Stimulated activated CD4-positive, alpha-beta T cell treated with anti-CD3 and anti-CD28 coated beads, Interleukin-15, amount 100 ng/mL, for 48 hours (primary cell): ENCODE measurements around the gene PITX2.
A peak's percentile ranks its signal among the peaks of the same experiment; 100 is the strongest.

ENCODE experiments used
- DNase-seq, 2 donors: peaks; one replicate each; pipeline ENCODE4 v3.0.0-alpha.2; 2020; ENCODE audit warnings: low read depth in 2 of 2

PITX2 gene

DNA sequence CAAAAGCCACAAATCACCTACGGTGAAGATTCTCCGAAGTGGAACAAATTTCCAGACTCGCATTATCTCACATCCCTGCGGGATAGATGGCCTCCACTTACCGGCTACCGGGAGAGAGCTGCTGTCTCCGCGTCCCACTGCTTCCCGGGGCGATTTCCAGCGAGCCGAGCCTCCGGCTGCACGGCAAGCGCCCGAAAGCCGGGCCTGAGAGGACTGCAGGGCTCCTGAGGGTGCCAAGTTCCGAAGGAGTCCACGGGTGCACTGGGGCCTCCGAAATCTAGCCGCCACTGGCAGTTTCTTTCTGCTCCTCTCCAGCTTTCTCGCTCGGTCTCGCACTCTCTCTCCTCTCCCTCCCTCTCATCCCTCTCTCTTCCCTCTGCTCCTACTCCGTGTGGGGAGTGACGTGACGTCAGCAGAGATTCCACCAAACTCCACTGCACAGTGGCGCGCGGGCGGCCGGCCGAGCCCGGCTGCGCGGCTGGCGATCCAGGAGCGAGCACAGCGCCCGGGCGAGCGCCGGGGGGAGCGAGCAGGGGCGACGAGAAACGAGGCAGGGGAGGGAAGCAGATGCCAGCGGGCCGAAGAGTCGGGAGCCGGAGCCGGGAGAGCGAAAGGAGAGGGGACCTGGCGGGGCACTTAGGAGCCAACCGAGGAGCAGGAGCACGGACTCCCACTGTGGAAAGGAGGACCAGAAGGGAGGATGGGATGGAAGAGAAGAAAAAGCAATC, 14.0 kb upstream of the PITX2 start:
- no peak for DNase-seq

GRCh38 chr4:110636171-110636679, 13.3 kb upstream of the PITX2 start:
- no peak for DNase-seq

DNA sequence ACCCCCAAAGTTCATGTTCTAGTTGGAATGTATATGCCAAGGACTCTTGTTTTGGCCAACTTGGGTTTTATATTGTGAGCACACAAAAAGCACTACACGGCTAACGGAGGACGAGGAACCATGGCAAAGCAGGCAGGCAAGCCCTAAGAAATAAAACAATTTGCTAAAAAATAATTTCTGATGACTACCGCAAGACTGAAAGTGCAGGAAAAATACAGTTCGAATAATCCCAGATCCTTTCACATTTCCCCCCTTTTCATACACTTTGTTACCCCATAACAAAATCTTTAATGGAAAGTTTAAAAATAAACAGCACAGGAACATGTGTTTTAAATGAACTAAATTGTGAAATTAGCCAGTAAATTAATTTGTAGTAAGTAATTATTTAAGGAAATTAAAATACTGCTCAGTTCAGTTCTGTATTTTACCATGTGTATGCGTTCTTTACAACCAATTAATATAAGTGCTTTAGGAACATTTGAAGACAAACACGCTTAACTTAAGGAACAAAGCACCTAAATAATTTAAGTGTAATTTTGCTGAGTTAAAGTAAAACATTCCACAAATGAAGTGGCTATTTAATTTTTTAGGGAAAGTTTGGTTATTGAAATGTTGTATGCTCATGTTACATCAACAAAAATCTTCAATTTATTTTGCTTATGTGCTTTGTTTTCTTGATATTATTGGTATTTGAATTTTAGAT, 12.4 kb upstream of the PITX2 start:
- no peak for DNase-seq

DNA sequence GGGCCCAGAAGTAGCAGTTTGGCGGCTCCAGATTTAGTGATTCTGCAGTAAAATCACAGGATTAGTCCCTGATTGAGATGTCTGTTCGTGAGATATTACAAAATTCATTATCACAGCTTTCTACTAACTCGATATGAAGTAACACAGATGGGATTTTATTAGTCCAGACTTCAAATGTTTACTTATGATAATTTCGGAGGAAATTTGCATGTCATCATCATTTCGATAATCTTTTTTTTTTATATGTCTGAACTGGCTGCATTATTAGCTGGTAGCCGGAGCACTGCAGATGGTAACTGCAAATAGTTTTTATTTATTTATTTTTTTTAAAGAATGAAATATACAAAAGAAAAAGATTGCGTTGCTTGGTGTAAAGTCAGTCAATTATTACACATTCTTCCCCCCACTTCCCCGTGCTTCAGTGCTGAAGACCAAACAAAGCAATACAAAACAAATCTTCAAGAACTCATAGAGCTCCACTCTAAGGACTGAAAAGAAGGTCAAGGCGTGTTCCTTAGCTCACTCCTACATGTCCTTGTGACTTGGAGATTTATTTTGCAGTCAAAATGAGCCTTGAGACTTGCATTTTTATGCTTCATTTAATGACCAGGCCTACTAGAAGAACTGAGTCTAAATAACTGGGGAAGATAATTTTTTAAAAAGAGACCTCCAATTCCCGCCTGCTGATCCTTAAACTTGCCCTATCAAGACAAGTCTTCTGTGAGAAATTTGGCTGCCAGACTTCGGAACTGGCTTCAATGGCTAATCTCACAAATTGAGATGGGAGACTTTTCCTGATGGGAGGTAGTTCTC, 11.7 kb upstream of the PITX2 start:
- no peak for DNase-seq

- DNase-seq: no peak
Observed at GRCh38 chr4:110633358-110634341, 10.8 kb upstream of the PITX2 start.

- DNase-seq: no peak
Observed at GRCh38 chr4:110632506-110633357, 9.9 kb upstream of the PITX2 start.

DNA sequence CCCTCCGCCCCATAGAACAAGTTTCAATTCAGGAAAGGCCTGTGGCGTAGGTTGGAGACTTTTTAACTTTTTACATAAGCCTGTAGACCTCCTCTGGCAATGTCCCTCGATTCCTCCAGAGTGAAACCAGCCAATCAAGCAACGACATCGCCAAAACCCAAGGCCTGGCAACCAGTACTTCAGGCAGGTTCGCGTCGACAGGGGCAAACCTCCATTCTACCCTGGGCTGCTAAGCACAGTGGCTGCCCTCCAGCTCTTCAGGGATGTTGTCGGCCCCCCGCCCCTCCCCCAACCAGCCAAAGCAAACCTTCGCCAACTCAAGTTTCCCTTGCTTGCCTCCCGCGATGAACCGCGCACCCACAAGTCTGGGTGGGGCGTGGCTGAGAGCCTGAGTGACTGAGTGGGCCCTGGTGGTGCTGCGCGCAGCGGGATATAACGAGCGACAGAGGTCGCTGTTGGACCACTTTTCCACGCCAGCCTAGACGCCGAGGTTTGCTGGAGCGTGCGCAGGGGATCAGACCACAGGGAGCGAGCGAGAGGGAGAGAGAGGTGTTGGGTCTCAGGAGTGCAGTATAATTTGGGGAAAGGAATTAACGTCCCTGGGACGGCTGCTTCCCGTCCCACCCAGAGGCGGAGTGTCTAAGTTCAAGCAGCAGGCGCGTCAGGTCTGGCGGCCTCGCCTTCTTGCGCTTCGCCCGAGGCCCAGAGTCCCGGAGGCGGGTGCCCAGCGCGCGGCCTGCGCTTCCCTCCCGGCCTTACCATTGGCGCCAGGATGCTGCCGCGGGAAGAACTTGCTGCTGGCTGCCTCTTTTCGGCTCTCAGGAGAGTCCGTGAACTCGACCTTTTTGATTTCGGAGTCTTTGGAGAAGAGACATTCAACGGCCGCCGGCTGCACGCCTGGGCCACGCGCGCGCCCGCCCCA, 9.0 kb upstream of the PITX2 start:
- DNase-seq: peak; percentile 30 to 42

DNA sequence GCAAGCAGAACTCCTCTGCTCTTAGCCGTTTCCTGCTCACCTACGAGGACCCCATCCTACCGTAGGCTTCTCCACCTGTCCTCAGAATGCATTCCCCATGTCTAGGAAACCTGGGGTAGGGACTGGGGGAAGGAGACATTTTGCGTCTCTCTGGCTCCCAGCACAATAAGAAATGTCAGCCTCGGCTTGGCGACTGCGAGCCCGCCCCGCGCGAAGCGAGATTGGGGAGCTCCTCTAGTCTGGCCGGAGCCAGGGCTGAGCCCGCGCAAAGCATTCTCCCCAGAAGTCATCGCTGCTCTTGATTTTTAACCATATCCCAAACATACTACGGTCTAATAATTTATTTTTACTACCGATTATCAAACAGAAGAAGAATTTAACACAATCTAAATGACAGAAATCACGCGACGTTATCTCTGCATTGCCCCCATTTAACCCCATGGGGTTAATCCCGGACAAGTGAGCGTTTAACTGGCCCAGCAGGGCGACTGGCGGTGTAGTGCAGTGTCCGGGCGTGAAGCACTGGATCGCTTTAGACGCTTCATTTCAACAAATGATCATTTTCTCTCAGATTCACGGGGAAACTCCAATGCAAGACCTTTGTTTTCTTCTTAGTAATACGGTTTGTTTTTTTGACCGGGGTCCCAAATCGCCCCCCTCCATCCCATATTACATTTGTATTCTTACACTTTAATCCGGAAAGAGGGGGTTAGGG, 8.0 kb upstream of the PITX2 start:
- DNase-seq: no peak

- DNase-seq: no peak
Observed at GRCh38 chr4:110629780-110630687, 7.2 kb upstream of the PITX2 start.

- DNase-seq: no peak
Observed at GRCh38 chr4:110629214-110629754, 6.4 kb upstream of the PITX2 start.

- no peak for DNase-seq
Observed at GRCh38 chr4:110628663-110629213, 5.9 kb upstream of the PITX2 start.

GRCh38 chr4:110627977-110628662, 5.2 kb upstream of the PITX2 start:
- DNase-seq: no peak

GRCh38 chr4:110626532-110627153, 3.8 kb upstream of the PITX2 start:
- DNase-seq: no peak

GRCh38 chr4:110625576-110626257, 2.8 kb upstream of the PITX2 start:
- DNase-seq: no peak

DNA sequence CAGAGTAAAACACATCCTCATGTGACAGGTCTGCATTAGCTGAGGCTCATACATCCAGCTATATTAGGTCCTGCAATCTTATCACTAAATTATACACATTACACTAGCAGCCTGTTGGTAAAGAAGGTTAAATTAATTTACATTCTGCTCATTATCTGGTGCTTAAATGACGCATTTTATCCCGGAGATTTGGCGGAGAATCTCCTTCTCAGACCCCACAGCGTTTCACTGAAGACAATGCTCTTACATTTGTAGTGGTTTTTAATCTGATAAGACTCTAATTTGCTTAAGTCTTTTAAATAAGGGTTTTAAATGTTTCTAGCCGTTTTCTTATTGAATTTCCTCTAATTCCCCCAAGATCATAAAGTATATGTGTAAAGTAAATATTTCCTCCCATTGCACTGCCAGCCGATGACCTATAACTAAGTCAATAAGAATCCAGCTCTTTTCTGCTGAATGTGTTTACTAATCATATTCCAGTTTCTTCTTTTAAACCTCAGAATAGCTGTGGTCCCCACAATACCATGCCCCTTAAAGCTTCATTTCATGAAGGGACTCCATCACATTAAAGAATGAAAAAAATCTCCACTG, 2.1 kb upstream of the PITX2 start:
- no peak for DNase-seq
